Measurements from ENCODE around the gene GPX4. TPM values are rescaled to one million over a fixed set of nuclear protein-coding genes. Genes with fewer than 3 reads are reported as not detected.

GPX4 gene
- total and polyA plus RNA-seq, 2 of the 13 experiments (the other 11 are each of a cell fraction or from before 2014, with no cell fraction given) = 535 to 613 TPM

DNA sequence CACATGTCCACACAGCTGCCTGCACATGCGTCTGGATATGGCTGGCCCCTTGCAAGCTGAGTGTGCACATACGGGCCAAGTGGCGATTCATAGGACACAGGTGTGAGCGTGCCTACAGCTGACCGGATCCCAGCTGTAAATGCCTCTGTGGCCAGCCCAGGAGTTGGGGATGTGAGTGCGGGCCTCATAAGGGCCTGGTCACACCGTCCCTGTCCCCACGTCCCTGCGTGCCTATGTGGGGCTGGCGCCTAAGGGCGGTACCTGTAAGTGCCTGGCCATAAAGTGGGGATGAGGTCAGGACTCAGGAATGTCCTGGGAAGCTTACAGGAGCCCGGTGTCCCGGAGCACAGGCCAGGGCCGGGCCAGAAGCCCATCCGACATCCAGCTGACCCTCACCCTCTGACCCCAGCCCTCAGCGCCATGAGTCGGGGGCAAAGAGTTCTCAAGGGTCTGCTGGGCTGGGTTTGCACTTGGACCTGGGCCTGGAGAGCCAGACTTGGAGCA is 38.1 kb upstream of the GPX4 start (continued):
- TF ChIP-seq HMG20B (CRISPR knock-in tag; conservative IDR thresholded peaks at IDR 0.05) (no peak), HIVEP1 (CRISPR knock-in tag; IDR thresholded peaks at IDR 0.05) (no peak), FOXP1 (IDR thresholded peaks at IDR 0.05) (no peak), FOXP1 (CRISPR knock-in tag; IDR thresholded peaks at IDR 0.05) (no peak), FOXK2 (IDR thresholded peaks at IDR 0.05) (no peak), JARID2 (CRISPR knock-in tag; IDR thresholded peaks at IDR 0.05; ENCODE audit: insufficient replicate concordance) (no peak), ZNF83 (CRISPR knock-in tag; IDR thresholded peaks at IDR 0.05; ENCODE audit: borderline replicate concordance) (no peak), ZNF10 (CRISPR knock-in tag; IDR thresholded peaks at IDR 0.05; ENCODE audit: borderline replicate concordance, low read depth) (no peak), HOXD1 (CRISPR knock-in tag; IDR thresholded peaks at IDR 0.05) (no peak), RARG (CRISPR knock-in tag; IDR thresholded peaks at IDR 0.05; ENCODE audit: low read depth) (no peak), NR2F1 (CRISPR knock-in tag; IDR thresholded peaks at IDR 0.05) (no peak)
- TF ChIP-seq, protein P1, sequence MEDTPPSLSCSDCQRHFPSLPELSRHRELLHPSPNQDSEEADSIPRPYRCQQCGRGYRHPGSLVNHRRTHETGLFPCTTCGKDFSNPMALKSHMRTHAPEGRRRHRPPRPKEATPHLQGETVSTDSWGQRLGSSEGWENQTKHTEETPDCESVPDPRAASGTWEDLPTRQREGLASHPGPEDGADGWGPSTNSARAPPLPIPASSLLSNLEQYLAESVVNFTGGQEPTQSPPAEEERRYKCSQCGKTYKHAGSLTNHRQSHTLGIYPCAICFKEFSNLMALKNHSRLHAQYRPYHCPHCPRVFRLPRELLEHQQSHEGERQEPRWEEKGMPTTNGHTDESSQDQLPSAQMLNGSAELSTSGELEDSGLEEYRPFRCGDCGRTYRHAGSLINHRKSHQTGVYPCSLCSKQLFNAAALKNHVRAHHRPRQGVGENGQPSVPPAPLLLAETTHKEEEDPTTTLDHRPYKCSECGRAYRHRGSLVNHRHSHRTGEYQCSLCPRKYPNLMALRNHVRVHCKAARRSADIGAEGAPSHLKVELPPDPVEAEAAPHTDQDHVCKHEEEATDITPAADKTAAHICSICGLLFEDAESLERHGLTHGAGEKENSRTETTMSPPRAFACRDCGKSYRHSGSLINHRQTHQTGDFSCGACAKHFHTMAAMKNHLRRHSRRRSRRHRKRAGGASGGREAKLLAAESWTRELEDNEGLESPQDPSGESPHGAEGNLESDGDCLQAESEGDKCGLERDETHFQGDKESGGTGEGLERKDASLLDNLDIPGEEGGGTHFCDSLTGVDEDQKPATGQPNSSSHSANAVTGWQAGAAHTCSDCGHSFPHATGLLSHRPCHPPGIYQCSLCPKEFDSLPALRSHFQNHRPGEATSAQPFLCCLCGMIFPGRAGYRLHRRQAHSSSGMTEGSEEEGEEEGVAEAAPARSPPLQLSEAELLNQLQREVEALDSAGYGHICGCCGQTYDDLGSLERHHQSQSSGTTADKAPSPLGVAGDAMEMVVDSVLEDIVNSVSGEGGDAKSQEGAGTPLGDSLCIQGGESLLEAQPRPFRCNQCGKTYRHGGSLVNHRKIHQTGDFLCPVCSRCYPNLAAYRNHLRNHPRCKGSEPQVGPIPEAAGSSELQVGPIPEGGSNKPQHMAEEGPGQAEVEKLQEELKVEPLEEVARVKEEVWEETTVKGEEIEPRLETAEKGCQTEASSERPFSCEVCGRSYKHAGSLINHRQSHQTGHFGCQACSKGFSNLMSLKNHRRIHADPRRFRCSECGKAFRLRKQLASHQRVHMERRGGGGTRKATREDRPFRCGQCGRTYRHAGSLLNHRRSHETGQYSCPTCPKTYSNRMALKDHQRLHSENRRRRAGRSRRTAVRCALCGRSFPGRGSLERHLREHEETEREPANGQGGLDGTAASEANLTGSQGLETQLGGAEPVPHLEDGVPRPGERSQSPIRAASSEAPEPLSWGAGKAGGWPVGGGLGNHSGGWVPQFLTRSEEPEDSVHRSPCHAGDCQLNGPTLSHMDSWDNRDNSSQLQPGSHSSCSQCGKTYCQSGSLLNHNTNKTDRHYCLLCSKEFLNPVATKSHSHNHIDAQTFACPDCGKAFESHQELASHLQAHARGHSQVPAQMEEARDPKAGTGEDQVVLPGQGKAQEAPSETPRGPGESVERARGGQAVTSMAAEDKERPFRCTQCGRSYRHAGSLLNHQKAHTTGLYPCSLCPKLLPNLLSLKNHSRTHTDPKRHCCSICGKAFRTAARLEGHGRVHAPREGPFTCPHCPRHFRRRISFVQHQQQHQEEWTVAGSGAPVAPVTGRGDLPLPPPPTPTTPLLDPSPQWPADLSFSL (CRISPR knock-in tag; IDR thresholded peaks at IDR 0.05) = no peak
- TF ChIP-seq, protein P2, sequence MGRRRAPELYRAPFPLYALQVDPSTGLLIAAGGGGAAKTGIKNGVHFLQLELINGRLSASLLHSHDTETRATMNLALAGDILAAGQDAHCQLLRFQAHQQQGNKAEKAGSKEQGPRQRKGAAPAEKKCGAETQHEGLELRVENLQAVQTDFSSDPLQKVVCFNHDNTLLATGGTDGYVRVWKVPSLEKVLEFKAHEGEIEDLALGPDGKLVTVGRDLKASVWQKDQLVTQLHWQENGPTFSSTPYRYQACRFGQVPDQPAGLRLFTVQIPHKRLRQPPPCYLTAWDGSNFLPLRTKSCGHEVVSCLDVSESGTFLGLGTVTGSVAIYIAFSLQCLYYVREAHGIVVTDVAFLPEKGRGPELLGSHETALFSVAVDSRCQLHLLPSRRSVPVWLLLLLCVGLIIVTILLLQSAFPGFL (CRISPR knock-in tag; IDR thresholded peaks at IDR 0.05) = no peak
- TF ChIP-seq, protein P3, sequence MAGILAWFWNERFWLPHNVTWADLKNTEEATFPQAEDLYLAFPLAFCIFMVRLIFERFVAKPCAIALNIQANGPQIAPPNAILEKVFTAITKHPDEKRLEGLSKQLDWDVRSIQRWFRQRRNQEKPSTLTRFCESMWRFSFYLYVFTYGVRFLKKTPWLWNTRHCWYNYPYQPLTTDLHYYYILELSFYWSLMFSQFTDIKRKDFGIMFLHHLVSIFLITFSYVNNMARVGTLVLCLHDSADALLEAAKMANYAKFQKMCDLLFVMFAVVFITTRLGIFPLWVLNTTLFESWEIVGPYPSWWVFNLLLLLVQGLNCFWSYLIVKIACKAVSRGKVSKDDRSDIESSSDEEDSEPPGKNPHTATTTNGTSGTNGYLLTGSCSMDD (CRISPR knock-in tag; IDR thresholded peaks at IDR 0.05) = no peak
- TF ChIP-seq, protein P4, sequence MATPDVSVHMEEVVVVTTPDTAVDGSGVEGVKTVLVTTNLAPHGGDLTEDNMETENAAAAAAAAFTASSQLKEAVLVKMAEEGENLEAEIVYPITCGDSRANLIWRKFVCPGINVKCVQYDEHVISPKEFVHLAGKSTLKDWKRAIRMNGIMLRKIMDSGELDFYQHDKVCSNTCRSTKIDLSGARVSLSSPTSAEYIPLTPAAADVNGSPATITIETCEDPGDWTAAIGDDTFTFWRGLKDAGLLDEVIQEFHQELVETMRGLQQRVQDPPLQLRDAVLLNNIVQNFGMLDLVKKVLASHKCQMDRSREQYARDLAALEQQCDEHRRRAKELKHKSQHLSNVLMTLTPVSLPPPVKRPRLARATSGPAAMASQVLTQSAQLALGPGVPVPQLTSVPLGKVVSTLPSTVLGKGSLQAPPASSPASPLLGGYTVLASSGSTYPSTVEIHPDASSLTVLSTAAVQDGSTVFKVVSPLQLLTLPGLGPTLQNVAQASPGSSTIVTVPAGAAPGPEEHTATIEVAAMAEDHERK (CRISPR knock-in tag; IDR thresholded peaks at IDR 0.05; ENCODE audit: low read depth) = no peak
- TF ChIP-seq, protein P5, sequence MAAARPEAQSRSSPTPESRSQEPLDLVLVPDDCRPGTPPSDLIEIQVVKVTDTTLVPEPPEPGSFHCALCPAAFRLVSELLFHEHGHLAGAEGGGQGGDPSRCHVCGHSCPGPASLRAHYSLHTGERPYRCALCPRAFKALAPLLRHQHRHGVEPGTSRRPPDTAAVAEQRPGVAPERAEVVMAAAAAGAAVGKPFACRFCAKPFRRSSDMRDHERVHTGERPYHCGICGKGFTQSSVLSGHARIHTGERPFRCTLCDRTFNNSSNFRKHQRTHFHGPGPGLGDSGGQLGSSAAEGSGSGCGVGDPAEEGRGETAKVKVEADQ (CRISPR knock-in tag; IDR thresholded peaks at IDR 0.05; ENCODE audit: borderline replicate concordance) = 0 out of 2 replicates have a peak, but pooled peaks have one; percentile 45
- TF ChIP-seq, protein P6, sequence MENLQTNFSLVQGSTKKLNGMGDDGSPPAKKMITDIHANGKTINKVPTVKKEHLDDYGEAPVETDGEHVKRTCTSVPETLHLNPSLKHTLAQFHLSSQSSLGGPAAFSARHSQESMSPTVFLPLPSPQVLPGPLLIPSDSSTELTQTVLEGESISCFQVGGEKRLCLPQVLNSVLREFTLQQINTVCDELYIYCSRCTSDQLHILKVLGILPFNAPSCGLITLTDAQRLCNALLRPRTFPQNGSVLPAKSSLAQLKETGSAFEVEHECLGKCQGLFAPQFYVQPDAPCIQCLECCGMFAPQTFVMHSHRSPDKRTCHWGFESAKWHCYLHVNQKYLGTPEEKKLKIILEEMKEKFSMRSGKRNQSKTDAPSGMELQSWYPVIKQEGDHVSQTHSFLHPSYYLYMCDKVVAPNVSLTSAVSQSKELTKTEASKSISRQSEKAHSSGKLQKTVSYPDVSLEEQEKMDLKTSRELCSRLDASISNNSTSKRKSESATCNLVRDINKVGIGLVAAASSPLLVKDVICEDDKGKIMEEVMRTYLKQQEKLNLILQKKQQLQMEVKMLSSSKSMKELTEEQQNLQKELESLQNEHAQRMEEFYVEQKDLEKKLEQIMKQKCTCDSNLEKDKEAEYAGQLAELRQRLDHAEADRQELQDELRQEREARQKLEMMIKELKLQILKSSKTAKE (CRISPR knock-in tag; IDR thresholded peaks at IDR 0.05; ENCODE audit: borderline replicate concordance) = no peak; the same call in 1 of the 2 replicates
